Choroid plexus epithelial cell (primary cell): ENCODE measurements around the gene VGLL4.

ENCODE experiments used
- DNase-seq: peaks from one replicate; pipeline ENCODE4 v3.0.0-alpha.2; 2010; ENCODE audit warnings: low read depth
- H3K4me3 ChIP-seq: 2 replicates; pipeline ENCODE4 v1.5.1; 2011; ENCODE audit warnings: low read depth, mild to moderate bottlenecking, control low read depth, low read length, moderate library complexity
- CTCF ChIP-seq: conservative IDR thresholded peaks from 2 replicates; pipeline ENCODE4 v1.5.1; 2011; ENCODE audit warnings: low read depth, mild to moderate bottlenecking, control low read depth, inconsistent platforms, low read length, moderate library complexity

VGLL4 gene

GRCh38 chr3:11653298-11654055 lies 9.8 kb upstream of the VGLL4 start:
- peak; percentile 21 for TF ChIP-seq CTCF
- no peak overlapping the region for H3K4me3 ChIP-seq
- no peak for DNase-seq

DNA sequence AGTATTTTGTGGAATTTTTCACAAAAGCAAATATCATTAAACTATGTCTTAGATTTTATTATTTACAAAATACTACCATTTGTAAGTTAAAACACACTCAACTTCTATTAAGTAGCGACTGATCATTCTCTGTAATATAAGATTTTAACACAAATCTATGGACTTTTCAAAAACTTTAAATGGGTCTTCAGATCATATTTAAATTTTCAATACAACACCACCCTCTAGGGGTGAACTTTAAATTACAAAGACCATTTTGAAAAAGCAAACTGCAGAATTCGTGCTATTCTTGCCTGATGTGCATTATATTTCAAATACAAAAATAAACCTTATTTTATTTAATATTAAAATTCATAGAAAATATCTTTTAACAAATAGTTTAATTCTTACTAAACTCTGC lies 8.2 kb upstream of the VGLL4 start:
- no peak overlapping the region for H3K4me3 ChIP-seq
- TF ChIP-seq CTCF = peak; percentile 42
- DNase-seq = peak; percentile 75

- DNase-seq = peak; percentile 69
- no peak for TF ChIP-seq CTCF
- H3K4me3 ChIP-seq = no peak overlapping the region
These were observed 7.8 kb upstream of the VGLL4 start for GRCh38 chr3:11651477-11651876.

DNA sequence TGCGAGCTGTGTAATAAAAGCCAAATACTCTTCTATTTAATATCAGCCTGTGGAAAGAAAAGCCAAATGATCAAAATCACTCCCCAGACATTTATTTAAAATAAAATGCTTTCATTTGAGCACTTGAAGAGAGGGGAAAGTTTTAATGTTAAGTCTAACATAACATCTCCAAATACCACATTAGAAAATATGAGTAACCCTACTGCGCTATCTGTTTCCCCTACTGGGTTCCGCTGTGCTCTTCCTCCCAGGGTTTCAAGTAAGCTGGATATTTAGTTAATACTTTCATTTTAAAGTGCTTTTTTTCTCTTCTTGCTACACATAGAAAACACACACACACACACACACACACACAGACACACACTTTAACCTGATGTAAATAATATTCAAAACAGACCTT lies 6.7 kb upstream of the VGLL4 start:
- DNase-seq = no peak
- TF ChIP-seq CTCF = no peak
- no peak overlapping the region for H3K4me3 ChIP-seq

GRCh38 chr3:11648735-11649134 lies 5.0 kb upstream of the VGLL4 start:
- DNase-seq = no peak
- no peak for TF ChIP-seq CTCF
- no peak overlapping the region for H3K4me3 ChIP-seq

GRCh38 chr3:11643201-11643603 lies 513 bp downstream of the VGLL4 start:
- no peak for DNase-seq
- TF ChIP-seq CTCF = peak; percentile 0
- peak overlapping the region; percentile 76 for H3K4me3 ChIP-seq

DNA sequence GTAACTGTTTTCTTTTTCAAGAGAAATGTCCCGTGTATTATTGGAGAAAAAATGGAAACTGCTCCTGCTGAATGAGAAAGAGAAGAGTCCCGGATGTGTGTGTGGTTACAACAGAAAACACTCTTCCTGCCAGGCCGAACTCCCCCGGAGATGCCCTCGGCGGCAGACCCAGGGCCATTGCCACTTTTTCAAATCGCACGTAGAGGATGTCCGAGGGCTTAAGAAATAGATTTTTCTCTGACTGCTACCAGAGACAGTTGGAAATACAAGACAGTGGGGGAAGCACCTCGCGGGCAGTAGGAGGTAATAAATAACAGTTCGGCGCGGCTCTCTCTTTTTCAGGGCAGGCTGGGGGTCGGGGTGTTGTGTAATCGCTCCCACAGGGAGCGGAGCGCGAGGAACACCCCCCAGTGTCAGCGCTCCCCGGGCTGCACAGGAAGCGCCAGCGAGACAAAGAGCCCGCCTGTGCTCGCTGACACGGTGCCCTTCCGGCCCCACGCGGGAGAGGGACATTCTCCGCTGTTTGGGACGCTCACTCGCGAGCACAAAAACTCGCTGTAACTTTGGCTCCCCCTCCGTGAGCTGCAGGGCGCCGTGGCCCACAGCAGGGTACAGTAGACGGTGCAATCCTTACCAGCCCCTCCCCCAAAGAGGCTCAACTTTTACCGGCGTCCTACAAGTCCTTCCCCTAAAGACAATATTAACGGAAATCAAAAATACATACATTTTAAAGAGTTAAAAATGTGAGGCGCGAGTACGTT lies 1.1 kb downstream of the VGLL4 start:
- peak; percentile 90 for DNase-seq
- TF ChIP-seq CTCF = no peak
- peak overlapping the region; percentile 76 for H3K4me3 ChIP-seq
